ENCODE data around the gene MOCOS. TPM values are rescaled to one million over a fixed set of nuclear protein-coding genes. Genes with fewer than 3 reads are reported as not detected.

Gene MOCOS
- total RNA-seq, 2 donors from 2014 or later = 5.6 to 5.7 TPM

- ATAC-seq = peak; percentile 32
- intact Hi-C loops (cut with DNase I, micrococcal nuclease) = no loop called here
Measured at GRCh38 chr18:36175481-36175880, 11.8 kb upstream of the MOCOS start.

GRCh38 chr18:36176177-36176584, 11.1 kb upstream of the MOCOS start:
- DNase-seq (peak; percentile 87 to 88), ATAC-seq (peak; percentile 97)
- intact Hi-C loops (cut with DNase I, micrococcal nuclease) = no loop called here

More at GRCh38 chr18:36175481-36175880, 11.8 kb upstream of the MOCOS start:
- no peak for DNase-seq

DNA sequence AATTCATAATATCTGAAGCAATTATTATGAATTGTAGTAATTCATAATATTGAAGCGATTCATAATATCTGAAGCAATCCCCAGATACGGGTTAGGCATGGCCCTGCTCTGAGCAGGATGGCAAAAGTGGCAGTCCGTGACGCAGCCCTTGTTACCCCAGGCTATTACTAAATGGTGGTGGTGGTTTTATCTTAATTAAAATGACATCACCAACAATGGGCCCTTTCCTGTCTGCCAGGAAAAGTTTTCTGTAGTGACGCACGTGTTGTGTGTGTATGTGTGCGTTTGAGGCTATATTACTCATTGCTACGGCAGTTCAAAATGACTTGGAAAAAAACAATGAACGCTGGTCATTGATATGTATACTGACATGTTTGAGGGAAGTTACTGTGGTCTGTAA, 10.6 kb upstream of the MOCOS start:
- intact Hi-C loops (cut with DNase I, micrococcal nuclease) = no loop called here
- ATAC-seq = no peak
- no peak for DNase-seq

GRCh38 chr18:36177913-36178312, 9.4 kb upstream of the MOCOS start:
- DNase-seq = no peak
- no peak for ATAC-seq
- intact Hi-C loops (cut with DNase I, micrococcal nuclease) = no loop called here

GRCh38 chr18:36179562-36180355, 7.5 kb upstream of the MOCOS start:
- intact Hi-C loops (cut with DNase I, micrococcal nuclease) = no loop called here
- no peak for ATAC-seq
- peak; percentile 39 to 72 for DNase-seq

DNA sequence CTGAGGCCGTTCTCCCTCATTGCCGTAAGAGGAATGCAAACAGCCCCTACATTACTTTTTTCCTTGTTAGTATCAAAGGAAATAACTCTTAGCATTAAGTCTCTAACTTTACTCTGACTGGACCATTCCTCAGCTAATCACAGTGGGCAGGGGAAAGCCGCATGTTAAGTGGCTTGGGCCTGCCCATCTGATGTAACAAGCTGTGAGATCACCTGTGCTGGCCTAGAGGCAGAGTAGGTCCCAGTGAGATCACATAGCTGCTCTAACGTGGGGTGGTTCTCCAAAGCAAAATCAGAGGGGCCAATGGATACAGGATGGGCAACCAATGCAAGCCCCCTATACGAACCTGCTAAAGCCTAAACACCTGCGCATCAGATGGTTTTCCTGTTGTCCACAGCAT, 5.9 kb upstream of the MOCOS start:
- no peak for DNase-seq
- ATAC-seq = no peak
- intact Hi-C loops (cut with DNase I, micrococcal nuclease) = no loop called here

DNA sequence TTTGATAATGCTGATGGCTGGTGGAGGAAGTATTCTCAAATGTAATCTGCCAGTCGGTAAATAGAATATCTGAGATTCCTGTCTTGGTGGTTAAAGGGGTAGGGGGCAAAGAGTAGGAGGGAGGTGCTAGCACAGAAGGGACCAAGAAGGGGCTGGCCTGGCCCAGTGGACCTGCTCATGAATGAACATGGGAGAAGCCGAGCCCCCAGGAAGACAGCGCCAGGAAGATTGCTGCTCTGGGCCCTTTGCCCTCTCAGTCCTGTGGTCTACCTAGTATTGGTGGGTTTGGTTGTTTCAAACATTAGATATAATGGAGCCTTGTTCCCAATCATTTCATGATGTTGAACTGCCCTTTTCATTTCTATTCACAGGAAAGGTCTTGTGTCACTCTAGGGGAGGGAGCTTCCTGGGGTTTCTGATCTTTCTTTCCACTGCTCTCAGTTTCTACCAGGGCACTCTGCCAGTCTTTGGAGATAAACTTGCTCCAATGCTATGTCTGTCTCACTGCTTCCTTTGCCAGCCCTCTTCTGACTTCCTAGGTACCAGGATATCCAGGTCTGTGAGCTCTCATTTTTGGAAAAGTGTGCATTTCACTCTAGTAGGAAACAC, 5.3 kb upstream of the MOCOS start:
- no peak for ATAC-seq
- no peak for DNase-seq
- intact Hi-C loops (cut with DNase I, micrococcal nuclease) = no loop called here

DNA sequence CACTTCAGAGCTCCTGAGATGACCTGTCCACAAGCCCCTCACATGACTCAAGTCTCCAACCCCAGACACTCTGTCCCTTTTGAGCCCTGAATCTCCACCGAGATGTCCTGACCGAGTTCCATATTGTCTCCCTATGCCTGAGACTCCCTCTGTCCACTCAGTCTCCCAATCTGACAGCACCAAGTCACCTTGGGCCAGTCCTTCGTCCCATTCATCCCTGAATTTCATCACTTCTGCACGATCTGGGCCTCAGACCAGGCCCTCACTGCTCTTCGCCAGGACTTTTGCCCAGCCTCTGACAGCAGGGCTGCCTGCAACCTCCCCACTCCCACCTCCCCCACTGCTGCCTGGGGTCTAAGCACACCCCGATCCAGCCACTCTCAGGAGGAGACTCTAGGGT, 4.3 kb upstream of the MOCOS start:
- DNase-seq = no peak
- intact Hi-C loops (cut with DNase I, micrococcal nuclease) = no loop called here
- no peak for ATAC-seq

- DNase-seq (no peak), ATAC-seq (no peak)
- intact Hi-C loops (cut with DNase I, micrococcal nuclease) = no loop called here
Measured at GRCh38 chr18:36183987-36184386, 3.3 kb upstream of the MOCOS start.

- DNase-seq (no peak), ATAC-seq (no peak)
- intact Hi-C loops (cut with DNase I, micrococcal nuclease) = no loop called here
Measured at GRCh38 chr18:36185157-36185556, 2.1 kb upstream of the MOCOS start.

- ATAC-seq = no peak
- DNase-seq = no peak
- intact Hi-C loops (cut with DNase I, micrococcal nuclease) = no loop called here
Measured at GRCh38 chr18:36185901-36186460, 1.3 kb upstream of the MOCOS start.

DNA sequence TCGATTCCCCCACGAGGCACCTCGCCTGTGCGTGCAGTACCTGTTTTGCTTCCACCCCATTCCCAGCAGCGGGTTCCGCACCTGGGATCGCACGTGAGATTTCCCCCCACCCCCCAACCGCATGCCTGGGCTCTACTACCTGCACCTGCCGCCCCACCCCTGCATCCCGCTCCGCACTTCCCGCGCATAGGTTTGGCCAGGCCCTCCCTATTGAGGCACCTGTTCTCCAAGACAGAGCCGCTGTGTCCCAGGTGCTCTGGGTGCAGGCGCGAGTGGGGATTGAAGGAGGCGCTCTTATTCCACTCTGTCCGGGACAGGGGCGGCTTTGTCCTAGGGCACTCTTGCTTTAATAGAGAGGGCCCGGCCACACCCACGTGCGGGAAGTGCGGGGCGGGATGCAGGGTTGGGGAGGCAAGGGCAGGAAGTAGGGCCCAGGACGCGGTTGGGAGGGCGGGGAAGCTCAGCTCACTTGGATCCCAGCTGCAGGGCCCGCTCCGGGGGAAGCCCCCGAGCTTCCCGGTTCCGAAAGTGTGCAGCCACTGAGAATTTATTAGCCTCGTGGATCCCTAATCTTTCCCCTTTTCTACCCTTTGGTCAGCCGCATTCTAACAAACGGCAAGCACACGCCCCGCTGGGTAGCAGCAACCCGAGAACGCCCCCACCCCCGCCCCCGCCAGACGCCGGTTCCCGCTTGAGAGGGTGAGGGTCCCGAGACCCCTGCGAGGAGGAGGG, 670 bp upstream of the MOCOS start:
- DNase-seq = peak; percentile 77 to 78

GRCh38 chr18:36187826-36188721, 777 bp downstream of the MOCOS start:
- ATAC-seq = peak; percentile 34
- intact Hi-C loops (cut with DNase I, micrococcal nuclease) = no loop called here
- peak; percentile 32 to 46 for DNase-seq

More for the DNA sequence above, 670 bp upstream of the MOCOS start:
- intact Hi-C loops (cut with DNase I, micrococcal nuclease) = no loop called here
- ATAC-seq = peak; percentile 74

DNA sequence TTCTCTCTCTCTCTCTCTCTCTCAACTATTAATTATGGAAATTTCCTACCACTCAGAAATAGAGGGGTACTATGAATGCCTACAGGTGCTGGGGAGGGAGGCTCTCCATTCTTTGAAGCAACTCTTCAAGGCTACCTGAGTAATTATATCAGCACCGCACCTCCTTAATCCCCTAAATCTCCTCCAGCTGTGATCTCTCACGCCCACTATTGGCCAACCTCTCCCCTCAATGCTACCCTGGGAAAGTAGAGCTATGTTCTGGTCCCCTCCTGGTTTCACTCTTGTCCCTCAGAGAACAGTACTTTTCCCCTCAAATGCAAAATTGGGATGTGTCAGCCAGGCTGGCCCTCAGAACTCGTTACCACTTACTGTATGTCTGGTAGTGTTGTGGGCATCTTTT, 1.6 kb downstream of the MOCOS start:
- DNase-seq (no peak), ATAC-seq (no peak)
- intact Hi-C loops (cut with DNase I, micrococcal nuclease) = no loop called here

DNA sequence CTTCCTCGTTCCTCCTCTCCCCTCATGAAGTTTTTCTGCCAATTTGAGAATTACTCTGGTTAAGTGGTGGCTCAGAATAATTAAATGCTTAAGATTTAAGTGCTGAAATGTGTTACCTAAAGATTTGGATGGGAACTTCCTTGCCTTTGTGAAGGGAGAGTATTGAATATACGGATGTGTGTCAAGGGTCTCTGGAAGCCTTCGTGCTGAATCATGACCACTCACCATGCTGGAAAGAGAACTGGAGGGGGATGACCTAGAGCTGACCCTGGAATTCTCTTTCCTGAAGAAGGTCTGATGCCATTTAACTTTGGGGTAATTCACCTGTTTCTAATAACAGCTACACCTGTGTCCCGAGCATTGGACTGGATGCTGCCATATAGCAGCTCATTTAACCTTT, 2.2 kb downstream of the MOCOS start:
- DNase-seq (no peak), ATAC-seq (no peak)
- intact Hi-C loops (cut with DNase I, micrococcal nuclease) = no loop called here

DNA sequence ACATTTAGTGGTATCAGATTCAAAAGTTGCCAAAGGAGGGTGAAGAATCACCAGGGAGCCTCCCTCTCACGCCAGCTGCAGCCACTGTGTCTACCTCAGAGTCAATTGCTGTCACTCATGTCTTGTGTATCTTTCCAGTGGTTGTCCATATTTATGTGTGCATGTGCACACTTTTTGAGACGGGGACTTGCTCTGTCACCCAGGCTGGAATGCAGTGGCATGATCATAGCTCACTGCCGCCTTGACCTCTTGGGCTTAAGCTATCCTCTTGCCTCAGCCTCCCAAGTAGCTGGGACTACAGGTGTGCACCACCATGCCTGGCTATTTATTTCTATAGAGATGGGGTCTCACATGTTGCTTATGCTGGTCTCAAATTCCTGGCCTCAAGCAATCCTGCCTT, 4.0 kb downstream of the MOCOS start:
- ATAC-seq (no peak), DNase-seq (no peak)
- intact Hi-C loops (cut with DNase I, micrococcal nuclease) = no loop called here

GRCh38 chr18:36191711-36192110, 4.4 kb downstream of the MOCOS start:
- intact Hi-C loops (cut with DNase I, micrococcal nuclease) = no loop called here
- ATAC-seq (no peak), DNase-seq (no peak)

- intact Hi-C loops (cut with DNase I, micrococcal nuclease) = no loop called here
- DNase-seq (no peak), ATAC-seq (no peak)
Measured at GRCh38 chr18:36194600-36195315, 7.5 kb downstream of the MOCOS start.

Measured in left colon (tissue), 2 donors.